Measurements from ENCODE around the gene PLXNA4.

The PLXNA4 gene

DNA sequence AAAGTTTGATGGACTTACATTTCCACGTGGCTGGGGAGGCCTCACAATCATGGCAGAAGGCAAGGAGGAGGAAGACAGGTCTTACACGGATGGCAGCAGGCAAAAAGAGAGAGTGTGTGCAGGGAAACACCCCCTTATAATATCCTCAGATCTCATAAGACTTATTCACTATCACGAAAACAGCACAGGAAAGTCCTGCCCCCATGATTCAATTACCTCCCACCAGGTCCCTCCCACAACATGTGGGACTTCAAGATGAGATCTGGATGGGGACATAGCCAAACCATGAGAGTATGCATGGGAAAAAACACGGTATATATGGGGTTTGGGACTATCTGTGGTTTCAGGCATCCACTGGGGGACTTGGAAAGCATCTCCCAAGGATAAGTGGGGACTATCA, 78.0 kb downstream of the PLXNA4 start:
- no peak for DNase-seq

DNA sequence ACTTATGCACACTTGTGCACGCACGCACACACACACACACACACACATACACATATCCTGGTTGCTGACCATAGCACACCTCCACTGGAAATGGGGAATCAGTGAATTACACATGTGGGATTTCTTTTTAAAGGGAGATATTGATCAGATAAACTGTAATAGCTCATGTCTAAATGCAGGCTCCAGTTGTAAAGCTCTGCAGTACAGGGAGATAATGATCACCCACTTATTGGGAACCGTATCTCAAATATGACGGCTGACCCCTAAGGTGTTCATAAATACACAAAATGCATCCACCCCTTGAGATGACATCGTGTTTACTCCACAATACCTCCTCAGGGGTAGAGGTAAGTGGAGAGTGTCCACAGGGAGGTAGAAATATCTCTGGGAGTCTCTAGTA, 79.2 kb downstream of the PLXNA4 start:
- DNase-seq = no peak

DNA sequence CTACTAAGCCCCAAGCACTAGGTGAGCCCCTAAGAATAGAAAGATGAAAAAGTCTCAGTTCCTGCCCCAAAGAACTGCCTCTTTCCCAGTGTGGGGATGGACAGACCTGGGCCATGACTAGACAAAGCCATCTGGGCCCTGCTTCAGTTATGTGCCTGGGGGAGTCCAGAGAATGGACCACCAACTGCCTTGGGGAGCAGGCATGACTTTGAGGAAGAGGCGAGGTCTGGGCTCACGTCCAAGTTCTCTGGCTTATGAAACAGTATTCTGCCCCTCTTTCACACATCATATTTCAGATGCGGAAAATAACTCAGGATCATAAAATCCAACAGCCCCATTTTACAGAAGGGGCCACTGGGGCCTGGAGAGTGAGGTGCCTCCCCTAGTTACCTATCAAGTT, 80.3 kb downstream of the PLXNA4 start:
- no peak for DNase-seq

- no peak for DNase-seq
Observed at GRCh38 chr7:132494474-132494873, 81.8 kb downstream of the PLXNA4 start.

DNA sequence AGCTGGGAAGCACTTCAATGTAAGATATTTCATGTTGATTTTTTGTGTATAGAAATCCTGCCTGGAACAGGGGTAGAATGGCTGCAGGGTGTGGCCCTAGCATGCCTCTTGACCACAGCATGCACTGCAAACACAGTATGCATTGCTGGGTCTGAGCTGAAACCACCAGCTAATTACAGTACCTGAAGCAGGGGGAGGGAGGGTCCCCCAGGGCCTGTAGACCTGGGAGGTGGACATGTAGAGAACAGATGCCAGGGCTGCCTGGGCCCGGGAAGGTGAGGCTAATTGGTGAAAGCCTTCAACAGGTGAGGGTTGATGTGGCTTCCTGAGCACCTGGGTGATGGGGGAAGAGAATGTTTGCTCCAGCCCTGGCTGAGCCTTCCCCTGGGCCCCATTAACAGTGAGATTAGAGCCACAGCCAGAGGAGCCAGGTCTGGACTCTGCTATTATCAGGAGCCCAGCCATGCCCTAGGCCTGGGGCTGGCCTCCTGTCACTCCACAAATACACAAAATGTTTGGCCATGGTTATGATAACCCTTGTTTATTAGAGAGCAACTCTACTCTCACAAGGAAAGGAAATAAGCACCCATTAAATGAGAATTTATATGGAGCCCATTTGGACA, 83.3 kb downstream of the PLXNA4 start:
- DNase-seq = no peak

DNA sequence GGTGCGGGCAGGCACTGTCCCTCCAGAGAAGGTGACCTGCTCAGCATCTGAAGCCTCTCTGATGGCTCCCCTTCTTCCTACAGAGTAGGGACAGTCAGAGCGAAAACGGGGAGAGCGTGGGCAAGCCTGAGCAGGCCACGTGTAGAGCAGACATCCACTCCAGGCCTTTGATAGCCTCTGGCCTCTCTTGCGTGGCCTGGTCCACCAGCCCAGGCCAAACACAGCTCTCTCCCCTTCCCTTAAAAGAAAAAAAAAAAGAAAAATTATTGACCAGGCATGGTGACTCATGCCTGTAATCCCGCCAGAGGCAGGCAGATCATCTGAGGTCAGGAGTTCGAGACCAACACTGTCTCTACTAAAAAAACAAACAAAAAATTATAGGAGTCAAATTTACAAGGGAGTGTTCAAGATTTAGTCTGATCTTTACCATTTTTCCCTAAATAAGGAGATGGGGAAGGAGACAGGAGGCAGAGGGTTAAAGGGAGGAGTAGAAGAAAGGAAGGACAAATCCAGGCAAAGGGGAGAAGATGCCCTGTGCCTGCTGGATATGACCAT, 84.8 kb downstream of the PLXNA4 start:
- no peak for DNase-seq

GRCh38 chr7:132490474-132490873, 85.8 kb downstream of the PLXNA4 start:
- DNase-seq = no peak

GRCh38 chr7:132489776-132490237, 86.5 kb downstream of the PLXNA4 start:
- no peak for DNase-seq

- DNase-seq = peak in 1 of 2 experiments; percentile 24
Observed at GRCh38 chr7:132488634-132489302, 87.5 kb downstream of the PLXNA4 start.

DNA sequence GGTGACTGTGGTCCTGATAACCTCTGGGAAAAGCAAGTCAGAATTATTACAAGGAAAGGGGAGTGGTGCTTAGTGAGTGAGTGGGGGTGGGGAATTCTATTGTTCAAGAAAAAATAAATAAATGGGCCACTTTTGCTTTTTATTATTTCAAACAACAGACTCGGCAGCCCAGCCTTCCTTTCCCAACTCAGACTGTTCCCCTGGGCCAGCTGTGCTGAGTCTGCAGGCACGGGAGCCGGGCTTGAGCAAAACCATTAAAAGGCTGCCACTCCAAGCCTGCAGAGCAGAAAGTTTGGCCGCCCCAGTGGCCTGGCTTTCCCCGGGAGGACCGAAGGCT, 90.0 kb downstream of the PLXNA4 start:
- no peak for DNase-seq

GRCh38 chr7:132485600-132486273, 90.5 kb downstream of the PLXNA4 start:
- no peak for DNase-seq

GRCh38 chr7:132485136-132485535, 91.1 kb downstream of the PLXNA4 start:
- no peak for DNase-seq

DNA sequence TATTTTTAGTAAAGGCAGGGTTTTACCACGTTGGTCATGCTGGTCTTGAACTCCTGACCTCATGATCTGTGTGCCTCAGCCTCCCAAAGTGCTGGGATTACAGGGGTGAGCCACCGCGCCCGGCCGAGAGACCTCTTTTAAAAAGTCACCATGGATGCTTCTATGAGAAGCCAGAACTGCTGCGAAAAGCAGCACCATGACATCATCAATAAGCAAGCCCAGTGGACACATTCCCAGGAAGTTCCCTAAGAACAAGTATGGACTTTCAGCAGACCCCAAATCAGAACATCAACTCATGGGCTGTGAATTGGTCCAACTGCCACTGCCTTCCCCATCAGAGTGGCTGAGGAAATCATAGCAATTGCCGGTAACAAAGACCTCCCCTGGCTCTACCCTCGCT, 93.4 kb downstream of the PLXNA4 start:
- no peak for DNase-seq

DNA sequence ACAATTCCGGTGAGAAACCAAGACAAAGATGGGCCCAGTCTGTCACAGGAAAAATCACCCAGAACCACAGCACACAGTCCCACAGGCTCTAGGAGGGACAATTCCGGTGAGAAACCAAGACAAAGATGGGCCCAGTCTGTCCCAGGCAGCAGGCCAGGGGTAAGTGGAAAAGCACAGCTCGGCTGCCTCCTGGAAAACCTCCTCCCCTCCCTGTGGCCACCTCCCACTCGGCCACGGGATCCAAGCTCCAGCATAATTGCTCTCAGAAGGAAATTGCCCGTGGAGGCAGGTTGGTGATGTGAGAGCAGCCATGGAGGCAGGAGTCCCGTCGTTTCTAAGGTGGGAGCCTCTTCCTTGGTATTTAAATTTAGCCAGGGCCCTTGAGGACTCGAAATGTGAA, 95.7 kb downstream of the PLXNA4 start:
- DNase-seq = no peak

DNA sequence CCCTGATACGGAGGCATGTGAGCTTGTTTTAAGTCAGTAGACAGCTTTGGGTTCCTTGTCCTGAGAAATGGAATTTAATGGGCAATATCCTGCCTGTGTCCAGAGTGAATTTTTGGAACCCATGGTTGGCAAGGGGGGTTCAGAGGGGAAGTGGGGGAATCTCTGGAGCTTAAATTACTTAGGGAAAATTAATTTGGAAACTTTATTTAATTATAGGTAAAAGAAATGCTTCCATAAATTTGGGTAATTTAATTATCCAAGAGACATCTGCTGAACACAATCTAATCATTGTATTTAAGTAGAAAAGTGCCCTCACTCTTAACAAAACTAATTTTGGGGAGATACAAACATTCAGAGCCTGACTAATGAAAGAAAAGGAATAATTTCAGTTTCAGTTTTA, 99.7 kb downstream of the PLXNA4 start:
- no peak for DNase-seq

DNA sequence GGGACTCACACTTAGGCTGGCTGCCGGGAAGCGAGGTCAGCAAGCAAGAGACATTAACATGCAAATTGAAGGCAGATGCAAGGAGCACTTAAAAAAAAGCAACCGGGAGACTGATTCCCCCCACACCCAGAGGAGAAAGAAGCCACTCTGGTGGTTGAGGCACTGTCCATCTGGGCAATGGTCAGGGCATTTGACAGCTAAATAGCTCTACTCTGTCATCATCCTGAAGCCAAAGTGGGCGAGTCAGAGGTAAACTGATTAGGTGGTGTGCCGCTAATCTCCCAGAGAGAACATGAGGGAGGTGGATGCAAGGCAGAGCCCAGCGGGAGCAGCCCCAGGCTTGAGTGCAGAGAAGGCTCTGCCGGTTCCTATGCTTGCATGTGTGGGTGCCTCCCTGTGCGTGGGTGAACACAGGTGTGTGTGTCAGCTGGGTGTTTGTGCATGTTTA, 100.6 kb downstream of the PLXNA4 start:
- peak; percentile 31 to 63 for DNase-seq

DNA sequence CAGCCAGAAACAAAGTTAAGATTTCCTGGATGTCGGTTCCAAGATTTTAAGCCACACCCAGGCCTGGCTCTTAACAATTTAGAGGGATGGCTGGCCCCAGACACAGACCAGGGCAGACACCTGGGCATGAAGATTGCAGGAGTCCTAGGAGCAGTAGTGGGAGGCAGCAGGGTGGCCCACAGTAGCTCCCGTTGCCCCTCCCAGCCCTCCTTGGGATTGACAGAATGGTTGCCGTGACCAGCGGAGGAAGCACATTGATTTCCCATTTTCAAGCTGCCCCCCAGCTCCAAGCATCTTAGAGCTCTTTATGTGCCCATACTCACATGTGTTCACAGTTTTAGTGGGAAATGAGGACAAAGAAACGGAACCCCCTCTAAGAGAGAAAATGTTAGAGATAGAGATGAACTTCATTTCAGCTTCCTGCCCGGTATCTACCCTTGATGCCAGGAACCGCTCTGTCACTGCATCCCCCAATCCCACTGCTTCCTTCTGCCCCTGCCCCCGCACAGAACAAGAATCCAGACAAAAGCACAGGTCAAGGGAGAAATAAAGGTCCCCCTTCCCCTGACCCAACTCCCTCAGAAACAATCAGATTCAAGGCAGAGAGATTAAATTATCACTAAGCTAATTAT, 101.1 kb downstream of the PLXNA4 start:
- no peak for DNase-seq

- no peak for DNase-seq
Observed at GRCh38 chr7:132472463-132473120, 103.7 kb downstream of the PLXNA4 start.

DNA sequence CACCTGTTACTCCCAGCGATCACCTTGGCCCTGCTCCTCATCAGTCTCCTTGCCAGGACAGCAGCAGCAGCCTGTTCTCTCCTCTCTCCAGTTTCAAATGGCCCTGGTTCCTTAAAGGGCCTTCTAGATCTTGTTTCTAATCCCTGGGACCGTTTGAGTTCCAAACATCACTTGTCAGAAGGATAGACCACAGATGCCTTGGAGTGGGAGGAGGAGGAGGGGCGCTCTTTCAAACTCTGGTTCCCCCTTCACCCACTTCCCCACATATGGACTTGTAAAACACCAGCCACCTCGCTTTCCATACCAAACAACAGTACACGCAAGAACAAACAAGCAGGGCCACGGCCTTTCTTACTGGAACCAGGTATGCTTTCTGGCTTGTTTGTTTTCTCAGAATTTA, 104.8 kb downstream of the PLXNA4 start:
- DNase-seq = no peak

DNA sequence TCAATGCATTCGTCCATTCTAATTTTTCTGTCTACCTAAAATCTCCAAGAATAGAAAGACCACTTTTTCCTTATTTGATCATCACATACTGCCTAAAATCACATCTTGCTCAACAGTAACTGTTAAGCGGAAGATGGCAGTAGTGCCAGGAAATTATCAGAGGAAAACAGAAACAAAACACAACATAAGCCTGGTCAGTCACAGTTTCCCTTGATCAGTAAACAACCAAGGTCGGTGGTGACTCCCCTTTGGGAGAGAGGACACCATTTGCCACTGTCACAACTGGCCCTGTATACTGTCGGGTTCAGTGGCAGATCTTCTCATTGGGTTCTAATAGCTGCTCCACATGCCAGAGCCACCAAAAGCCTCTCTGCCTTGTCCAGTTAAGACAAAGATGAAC, 106.6 kb downstream of the PLXNA4 start:
- no peak for DNase-seq

GRCh38 chr7:132469264-132469663, 107.0 kb downstream of the PLXNA4 start:
- no peak for DNase-seq

DNA sequence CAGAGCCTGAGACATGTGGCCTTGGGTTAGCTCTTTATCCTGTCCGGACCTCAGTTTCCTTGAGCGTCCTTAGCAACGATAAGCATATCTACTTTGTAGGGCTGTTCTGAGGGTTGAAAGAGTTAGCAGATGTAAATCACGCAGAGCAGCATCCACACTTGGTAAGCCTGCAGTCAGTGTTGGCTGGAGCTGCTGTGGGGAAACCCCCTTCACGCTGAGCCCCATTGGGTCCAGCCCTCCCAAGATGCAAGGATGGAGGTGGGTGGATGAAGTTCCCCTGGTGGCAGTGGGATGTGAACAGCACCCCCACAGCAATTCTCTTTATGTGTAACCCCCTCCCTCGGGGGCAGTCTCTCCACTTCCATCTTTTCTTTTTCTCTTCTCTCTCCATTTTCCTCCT, 109.9 kb downstream of the PLXNA4 start:
- DNase-seq = no peak

GRCh38 chr7:132465516-132465915, 110.8 kb downstream of the PLXNA4 start:
- no peak for DNase-seq

Data from NCI-H524 (cell line).